SU-DHL-6 (cell line): ENCODE measurements around the gene TRIM33.
"Not testable (repeated sequence)": the region's sequence is repeated elsewhere in the genome, so short reads cannot be mapped to it uniquely, and the experiment has no call there.

Source experiments
- H2AFZ ChIP-seq: fragments of 200-600 bp; sonication (generic); 2 replicates; pipeline ENCODE4 v1.6.1; 2014; ENCODE audit warnings: low read depth, mild to moderate bottlenecking, moderate library complexity, mixed read lengths, antibody characterized with exemption, low read length; ENCODE audit not compliant: severe bottlenecking
- H3F3A ChIP-seq: fragments of 200-600 bp; shearing (Covaris generic); 2 replicates; pipeline ENCODE4 v1.6.0; 2016; ENCODE audit warnings: antibody characterized with exemption, mild to moderate bottlenecking; ENCODE audit not compliant: insufficient read depth
- H3K27ac ChIP-seq: fragments of 200-600 bp; sonication (generic); 2 replicates; pipeline ENCODE4 v1.5.1; 2016; ENCODE audit warnings: low read depth, mild to moderate bottlenecking, low read length, moderate library complexity, mixed read lengths
- H3K27me3 ChIP-seq: fragments of 200-600 bp; sonication (generic), shearing (Covaris generic); 2 replicates; pipeline ENCODE4 v1.6.0; 2014; ENCODE audit warnings: mild to moderate bottlenecking, low read length
- H3K36me3 ChIP-seq: fragments of 200-600 bp; sonication (generic); 2 replicates; pipeline ENCODE4 v1.6.1; 2014; ENCODE audit warnings: mild to moderate bottlenecking, low read length, mixed read lengths
- H3K4me2 ChIP-seq: fragments of 300-600, 200-600 bp; shearing (Covaris generic), sonication (generic); 2 replicates; pipeline ENCODE4 v1.6.0; 2014; ENCODE audit warnings: low read length, low read depth, mild to moderate bottlenecking; ENCODE audit not compliant: poor library complexity, severe bottlenecking
- H3K4me3 ChIP-seq: fragments of 200-600 bp; sonication (generic); 2 replicates; pipeline ENCODE4 v1.5.1; 2014; ENCODE audit warnings: antibody characterized with exemption, low read length, mild to moderate bottlenecking, mixed read lengths; ENCODE audit not compliant: insufficient read depth, poor library complexity, severe bottlenecking
- H3K79me2 ChIP-seq: fragments of 200-600 bp; sonication (generic); 2 replicates; pipeline ENCODE4 v1.6.1; 2014; ENCODE audit warnings: mild to moderate bottlenecking, low read length, moderate library complexity; ENCODE audit not compliant: insufficient read depth
- H3K9ac ChIP-seq: fragments of 200-600 bp; sonication (generic); 2 replicates; pipeline ENCODE4 v1.7.0; 2014; ENCODE audit warnings: mild to moderate bottlenecking, low read length
- H3K9me2 ChIP-seq: fragments of 200-600 bp; sonication (generic); replicated peaks from 2 replicates; pipeline ENCODE4 v1.6.1; 2014; ENCODE audit warnings: low read length; ENCODE audit not compliant: insufficient read depth
- H3K9me3 ChIP-seq: fragments of 200-600 bp; sonication (generic); 2 replicates; pipeline ENCODE4 v1.6.1; 2014; ENCODE audit warnings: low read length, mixed read lengths; ENCODE audit not compliant: insufficient read depth
- H4K20me1 ChIP-seq: fragments of 200-600 bp; sonication (generic); 2 replicates; pipeline ENCODE4 v1.6.1; 2014; ENCODE audit warnings: low read depth, mild to moderate bottlenecking, antibody characterized with exemption, low read length, moderate library complexity, mixed read lengths
- CTCF ChIP-seq: fragments of 200-600 bp; sonication (generic); IDR thresholded peaks from one replicate; pipeline ENCODE4 v1.5.1; 2017; ENCODE audit warnings: antibody characterized with exemption, mild to moderate bottlenecking, low read length, moderate library complexity; ENCODE audit not compliant: insufficient read depth, poor library complexity, severe bottlenecking
- EZH2phosphoT487 ChIP-seq: fragments of 200-600 bp; sonication (generic), shearing (Covaris generic); conservative IDR thresholded peaks from 2 replicates; pipeline ENCODE4 v1.6.1; 2018; ENCODE audit warnings: mild to moderate bottlenecking, antibody characterized with exemption, low read length, moderate library complexity, mixed read lengths

The TRIM33 gene

GRCh38 chr1:114448370-114449036 lies 62.5 kb downstream of the TRIM33 start:
- H3K4me2 ChIP-seq = no peak overlapping the region
- H3K9me2 ChIP-seq = no peaks in the 10 kb centered on the region
- H3F3A ChIP-seq = no peaks in the 10 kb centered on the region; the same call in 1 of the 2 replicates
- TF ChIP-seq CTCF = no peak
- TF ChIP-seq EZH2phosphoT487 = no peak
- no peaks in the 10 kb centered on the region for H3K9me3 ChIP-seq
- H4K20me1 ChIP-seq = peaks cover 3% of the 10 kb centered on the region; the same call in 1 of the 2 replicates
- no peak overlapping the region for H2AFZ ChIP-seq
- H3K79me2 ChIP-seq = no peaks in the 10 kb centered on the region; the same call in 1 of the 2 replicates
- no peak overlapping the region for H3K4me3 ChIP-seq
- 0 out of 2 replicates have a peak, but pooled peaks cover 4% of the 10 kb centered on the region for H3K36me3 ChIP-seq
- H3K27ac ChIP-seq = no peak overlapping the region
- H3K27me3 ChIP-seq = no peaks in the 10 kb centered on the region
- H3K9ac ChIP-seq = no peak overlapping the region

DNA sequence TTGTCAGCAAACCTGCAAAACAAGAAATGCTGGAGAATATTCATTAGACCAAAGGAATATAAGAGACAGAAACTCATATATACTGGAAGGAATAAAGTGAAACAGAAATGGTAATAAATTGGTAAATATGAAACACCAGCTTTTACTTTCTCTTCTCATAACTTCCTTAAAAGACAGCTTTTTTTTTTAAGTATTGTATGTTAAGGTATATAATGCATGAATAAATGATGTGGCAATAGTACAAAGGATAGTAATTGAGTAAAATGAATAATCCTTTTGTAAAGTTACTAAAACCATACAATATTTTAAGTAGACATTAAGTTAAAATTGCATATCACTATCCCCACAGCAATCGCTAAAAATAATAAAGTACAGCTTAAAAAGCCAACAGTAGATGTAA lies 64.8 kb downstream of the TRIM33 start:
- no peaks in the 10 kb centered on the region; the same call in 1 of the 2 replicates for H3K79me2 ChIP-seq
- H4K20me1 ChIP-seq = peaks cover 3% of the 10 kb centered on the region; the same call in 1 of the 2 replicates
- TF ChIP-seq CTCF = no peak
- no peak for TF ChIP-seq EZH2phosphoT487
- H3K9me2 ChIP-seq = no peaks in the 10 kb centered on the region
- no peak overlapping the region for H3K27ac ChIP-seq
- H3F3A ChIP-seq = no peaks in the 10 kb centered on the region; the same call in 1 of the 2 replicates
- no peaks in the 10 kb centered on the region for H3K9me3 ChIP-seq
- H3K27me3 ChIP-seq = no peaks in the 10 kb centered on the region
- no peak overlapping the region for H2AFZ ChIP-seq
- H3K36me3 ChIP-seq = 0 out of 2 replicates have a peak, but pooled peaks cover 2% of the 10 kb centered on the region
- H3K9ac ChIP-seq = no peak overlapping the region
- H3K4me2 ChIP-seq = no peak overlapping the region
- H3K4me3 ChIP-seq = no peak overlapping the region

GRCh38 chr1:114443226-114443625 lies 67.8 kb downstream of the TRIM33 start:
- H3K27ac ChIP-seq, H3K4me2 ChIP-seq, H3K9ac ChIP-seq, H4K20me1 ChIP-seq, H3K79me2 ChIP-seq, H3K36me3 ChIP-seq, H3F3A ChIP-seq, H3K27me3 ChIP-seq, H2AFZ ChIP-seq, H3K9me3 ChIP-seq, H3K9me2 ChIP-seq, H3K4me3 ChIP-seq: not testable (repeated sequence)

- Histone ChIP-seq H3K27ac (no peak overlapping the region), H3F3A (no peaks in the 10 kb centered on the region; the same call in 1 of the 2 replicates)
Measured at GRCh38 chr1:114441332-114441731, 69.7 kb downstream of the TRIM33 start.

More at GRCh38 chr1:114441332-114441731, 69.7 kb downstream of the TRIM33 start:
- H3K9me3 ChIP-seq = no peaks in the 10 kb centered on the region
- H2AFZ ChIP-seq = no peak overlapping the region
- H3K4me2 ChIP-seq = no peak overlapping the region
- no peaks in the 10 kb centered on the region for H3K27me3 ChIP-seq
- no peak overlapping the region for H3K4me3 ChIP-seq
- 0 out of 2 replicates have a peak, but pooled peaks cover 9% of the 10 kb centered on the region for H3K36me3 ChIP-seq
- TF ChIP-seq CTCF (no peak), EZH2phosphoT487 (no peak)
- no peak overlapping the region for H3K9ac ChIP-seq
- H3K9me2 ChIP-seq = no peaks in the 10 kb centered on the region
- H3K79me2 ChIP-seq = peaks cover 8% of the 10 kb centered on the region
- H4K20me1 ChIP-seq = no peaks in the 10 kb centered on the region
